Renal cortical epithelial cell (primary cell): Measurements from ENCODE around the gene MBNL2. TPM values are rescaled to one million over a fixed set of nuclear protein-coding genes. Genes with fewer than 3 reads are reported as not detected.

ENCODE experiments used
- DNase-seq: peaks from one replicate; pipeline ENCODE4 v3.0.0-alpha.2; 2011; ENCODE audit warnings: low read depth
- total RNA-seq: library from RNA; depleted of rRNA; stranded (reverse); fragments of >200 nt; gene quantifications from 2 replicates; pipeline ENCODE4 v1.2.3, GENCODE V29; 2014

The MBNL2 gene
- total RNA-seq, 1 donor from 2014 or later, result 124 TPM

GRCh38 chr13:97253581-97254293, 31.6 kb downstream of the MBNL2 start:
- DNase-seq, result no peak

GRCh38 chr13:97254816-97255215, 32.7 kb downstream of the MBNL2 start:
- DNase-seq, result peak; percentile 96

DNA sequence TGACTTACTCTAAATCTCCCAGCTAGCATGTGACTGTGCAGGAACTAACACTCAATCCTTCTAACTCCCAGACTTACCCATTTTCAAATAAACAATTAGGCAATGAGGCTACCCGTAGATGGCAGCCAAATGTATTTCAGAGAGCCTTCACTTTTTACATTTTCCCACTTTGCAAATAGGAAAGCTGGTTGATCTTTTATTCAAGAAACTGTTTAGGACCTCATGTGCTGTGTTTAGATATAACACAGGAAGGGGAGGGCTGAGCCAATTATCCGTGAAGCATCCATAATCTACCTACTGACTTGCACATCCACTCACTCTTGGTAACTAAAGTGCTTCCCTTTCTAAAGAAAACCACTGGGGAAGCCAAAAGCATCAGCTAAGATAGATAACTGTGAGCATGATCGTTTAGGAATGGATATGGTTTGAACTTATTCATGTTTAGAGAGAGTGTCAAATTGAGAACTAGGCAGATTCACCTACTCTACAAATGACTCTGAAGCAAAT, 33.4 kb downstream of the MBNL2 start:
- DNase-seq, result no peak

GRCh38 chr13:97256343-97256783, 34.2 kb downstream of the MBNL2 start:
- peak; percentile 90 for DNase-seq

DNA sequence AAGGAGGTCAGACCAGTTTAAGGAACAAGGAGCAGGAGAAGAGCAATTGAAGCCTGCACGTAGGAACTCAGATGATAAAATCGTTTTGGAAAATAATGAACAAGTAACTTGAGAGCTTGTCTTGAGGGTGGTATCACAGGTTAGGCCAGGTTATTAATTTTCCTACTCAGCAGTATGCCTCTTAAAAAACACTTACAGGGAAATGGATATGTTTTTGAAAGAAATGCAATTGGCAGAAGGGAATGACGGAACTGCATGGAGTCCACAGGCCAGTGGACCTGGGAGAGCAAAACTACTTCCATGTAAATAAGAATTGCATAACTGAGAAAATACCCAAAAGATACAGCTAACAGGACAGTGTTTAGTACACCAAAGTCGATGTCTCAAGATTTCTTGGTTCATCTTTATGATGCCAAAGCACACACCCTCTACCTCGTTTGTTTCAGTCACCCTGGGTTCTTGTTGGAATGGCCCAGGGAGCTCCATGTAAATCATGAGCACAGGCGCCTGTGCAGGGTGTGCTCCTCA, 35.2 kb downstream of the MBNL2 start:
- no peak for DNase-seq

- DNase-seq, result peak; percentile 95
Observed at GRCh38 chr13:97257800-97258799, 36.0 kb downstream of the MBNL2 start.

- DNase-seq, result no peak
Observed at GRCh38 chr13:97258801-97259200, 36.7 kb downstream of the MBNL2 start.

GRCh38 chr13:97259410-97259797, 37.3 kb downstream of the MBNL2 start:
- no peak for DNase-seq

DNA sequence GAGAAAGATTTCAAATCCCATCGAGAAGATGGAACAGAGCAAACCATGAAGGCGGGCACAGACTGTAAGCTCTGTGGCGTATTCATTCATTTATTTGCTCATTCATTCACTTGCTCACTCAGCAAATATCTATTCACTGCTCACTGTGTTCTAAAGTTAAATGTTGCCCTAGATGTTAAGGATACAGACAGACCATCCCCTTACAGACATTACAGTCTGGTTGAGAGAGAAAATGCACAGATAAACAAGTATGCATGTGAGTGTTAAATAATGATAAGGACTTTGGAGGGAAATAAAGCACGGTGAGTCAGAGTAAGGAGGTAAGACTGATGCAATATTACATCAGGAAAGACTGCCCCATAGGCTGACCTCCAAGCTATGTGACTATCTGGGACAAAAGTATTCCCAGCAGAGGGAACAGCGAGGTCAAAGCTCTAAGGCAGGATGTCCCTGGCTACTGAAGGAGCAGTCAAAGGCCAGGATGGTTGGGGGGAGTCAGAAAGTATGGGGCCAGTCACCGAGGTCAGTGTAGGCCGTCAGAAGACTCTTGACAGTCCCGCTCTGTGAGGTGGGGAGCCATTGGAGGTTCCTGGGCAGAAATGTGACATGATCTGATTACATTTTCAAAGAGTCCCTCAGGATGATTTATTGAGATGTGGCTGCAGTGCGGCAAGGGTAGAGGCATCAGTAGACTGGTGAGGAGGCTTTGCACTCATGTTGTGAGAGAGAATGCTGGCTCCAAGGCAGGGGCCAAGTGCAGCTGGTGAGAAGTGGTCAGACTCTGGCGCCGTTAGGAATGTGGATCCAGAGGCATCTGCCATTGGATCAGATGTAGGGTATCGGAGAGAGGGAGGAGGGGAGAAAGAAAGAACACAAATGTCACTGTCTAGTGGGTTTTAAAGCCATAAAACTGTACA, 37.9 kb downstream of the MBNL2 start:
- DNase-seq, result peak; percentile 63

GRCh38 chr13:97261254-97262005, 39.3 kb downstream of the MBNL2 start:
- DNase-seq, result no peak

DNA sequence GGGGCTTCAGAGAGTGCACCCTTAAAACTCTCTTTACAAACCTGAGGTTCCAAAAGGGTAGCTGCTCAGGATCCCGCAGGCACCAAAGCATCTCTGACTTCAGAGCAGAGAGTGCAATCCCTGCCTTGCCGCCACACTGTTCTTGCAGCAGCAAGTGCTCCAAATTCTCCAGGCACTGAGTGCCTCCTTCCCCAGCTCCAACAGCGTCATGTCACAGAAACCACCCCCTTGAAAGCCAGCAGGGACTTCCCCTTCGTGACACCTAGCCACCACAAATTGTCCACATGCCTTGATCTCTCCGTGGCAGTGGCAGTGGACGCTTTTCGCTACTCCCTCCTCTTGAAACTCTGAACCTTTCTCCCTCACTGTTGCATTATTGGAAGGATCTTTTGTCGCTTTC, 39.9 kb downstream of the MBNL2 start:
- DNase-seq, result no peak

- DNase-seq, result no peak
Observed at GRCh38 chr13:97263160-97263559, 41.0 kb downstream of the MBNL2 start.

DNA sequence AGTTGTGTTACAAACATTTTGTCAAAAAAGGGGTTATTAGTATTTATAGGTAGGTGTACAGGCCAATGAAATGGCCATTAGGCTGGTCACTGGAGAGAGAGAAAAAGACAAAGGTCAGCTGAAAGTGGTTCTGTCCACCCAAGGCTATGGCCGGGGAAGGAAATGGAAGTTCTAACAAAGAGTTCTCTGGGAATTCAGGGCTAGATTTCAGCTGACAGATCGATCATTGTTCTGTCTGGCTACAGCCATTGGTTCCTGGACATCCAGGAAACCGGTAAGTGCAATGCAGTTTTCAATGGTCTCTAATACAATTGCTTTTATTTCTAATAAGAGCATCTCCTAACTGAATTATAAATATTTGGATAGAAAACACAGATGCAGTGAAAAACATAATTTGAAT, 42.5 kb downstream of the MBNL2 start:
- DNase-seq, result no peak

GRCh38 chr13:97266332-97266731, 44.2 kb downstream of the MBNL2 start:
- no peak for DNase-seq

- no peak for DNase-seq
Observed at GRCh38 chr13:97266772-97267417, 44.8 kb downstream of the MBNL2 start.

DNA sequence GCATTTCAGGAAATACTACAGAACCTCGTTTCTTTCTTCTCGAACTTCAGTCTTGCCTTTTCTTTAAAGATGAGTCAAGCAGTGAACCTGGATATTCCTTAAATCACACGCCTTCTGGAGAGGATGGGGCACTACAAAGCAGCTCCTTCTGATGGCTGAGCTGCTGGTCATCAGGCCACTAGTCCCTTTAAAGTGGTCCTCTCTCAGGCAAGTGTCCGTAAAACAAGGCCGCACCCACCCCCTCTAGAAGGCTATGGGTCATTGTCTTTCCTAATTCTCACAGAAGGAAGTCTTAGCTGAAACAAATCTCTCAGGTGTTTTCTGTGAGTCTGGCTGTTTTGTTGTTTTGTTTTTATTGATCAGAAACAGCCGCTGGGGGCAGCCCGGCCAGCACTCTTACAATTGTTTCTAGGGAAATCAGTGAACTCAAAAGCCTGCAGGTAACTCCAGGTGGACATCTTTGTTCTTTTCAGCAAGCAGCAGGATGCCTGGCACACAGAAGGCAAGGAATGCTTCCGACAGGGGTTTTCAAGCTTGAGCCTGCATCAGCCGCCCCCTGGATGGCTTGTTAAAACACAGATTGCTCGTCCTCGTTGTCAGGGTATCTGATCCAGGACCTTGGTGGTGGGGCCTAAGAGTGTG, 45.4 kb downstream of the MBNL2 start:
- DNase-seq, result no peak

DNA sequence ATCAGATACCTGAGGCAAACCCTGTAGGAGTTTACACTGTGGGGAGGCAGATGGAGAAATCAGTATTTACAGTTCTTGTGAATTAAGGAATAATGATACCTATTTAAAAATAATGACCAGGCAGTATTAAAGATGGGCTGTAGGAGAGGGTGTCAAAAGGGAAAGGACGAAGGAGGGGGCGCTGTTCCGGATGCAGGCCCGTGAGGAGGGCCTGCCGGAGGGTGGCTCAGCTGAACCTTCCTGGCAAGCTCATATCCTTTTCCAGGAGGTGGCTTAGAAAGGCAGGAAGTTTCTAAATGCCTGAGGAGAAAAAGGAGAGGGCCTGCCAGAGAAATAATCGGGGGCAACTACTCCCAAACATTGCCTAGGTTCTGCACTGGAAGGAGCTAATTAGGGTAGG, 46.6 kb downstream of the MBNL2 start:
- no peak for DNase-seq

DNA sequence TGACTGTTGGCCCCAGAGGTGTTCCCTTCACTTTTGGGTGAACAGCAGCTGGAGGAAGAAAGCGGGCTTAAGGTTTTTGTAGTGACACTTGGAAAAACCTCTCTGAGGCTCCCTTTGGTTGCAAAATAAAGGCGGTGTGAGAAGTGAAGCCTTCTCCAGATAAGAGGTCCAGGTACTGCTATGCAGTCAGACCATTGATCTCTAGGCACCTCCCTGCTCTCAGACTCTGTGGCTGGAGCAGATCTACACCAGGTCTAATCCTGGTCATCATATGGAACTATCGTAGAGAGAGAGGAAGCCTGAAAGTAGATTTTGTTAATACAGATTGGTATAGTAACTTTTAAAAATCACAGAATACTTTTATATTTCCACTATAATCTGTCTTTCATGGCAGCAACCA, 47.5 kb downstream of the MBNL2 start:
- DNase-seq, result no peak

- no peak for DNase-seq
Observed at GRCh38 chr13:97272526-97272925, 50.4 kb downstream of the MBNL2 start.
